Measurements from ENCODE around the gene SYTL3.
"Not testable (repeated sequence)": the region's sequence is repeated elsewhere in the genome, so short reads cannot be mapped to it uniquely, and the experiment has no call there.

SYTL3 gene

DNA sequence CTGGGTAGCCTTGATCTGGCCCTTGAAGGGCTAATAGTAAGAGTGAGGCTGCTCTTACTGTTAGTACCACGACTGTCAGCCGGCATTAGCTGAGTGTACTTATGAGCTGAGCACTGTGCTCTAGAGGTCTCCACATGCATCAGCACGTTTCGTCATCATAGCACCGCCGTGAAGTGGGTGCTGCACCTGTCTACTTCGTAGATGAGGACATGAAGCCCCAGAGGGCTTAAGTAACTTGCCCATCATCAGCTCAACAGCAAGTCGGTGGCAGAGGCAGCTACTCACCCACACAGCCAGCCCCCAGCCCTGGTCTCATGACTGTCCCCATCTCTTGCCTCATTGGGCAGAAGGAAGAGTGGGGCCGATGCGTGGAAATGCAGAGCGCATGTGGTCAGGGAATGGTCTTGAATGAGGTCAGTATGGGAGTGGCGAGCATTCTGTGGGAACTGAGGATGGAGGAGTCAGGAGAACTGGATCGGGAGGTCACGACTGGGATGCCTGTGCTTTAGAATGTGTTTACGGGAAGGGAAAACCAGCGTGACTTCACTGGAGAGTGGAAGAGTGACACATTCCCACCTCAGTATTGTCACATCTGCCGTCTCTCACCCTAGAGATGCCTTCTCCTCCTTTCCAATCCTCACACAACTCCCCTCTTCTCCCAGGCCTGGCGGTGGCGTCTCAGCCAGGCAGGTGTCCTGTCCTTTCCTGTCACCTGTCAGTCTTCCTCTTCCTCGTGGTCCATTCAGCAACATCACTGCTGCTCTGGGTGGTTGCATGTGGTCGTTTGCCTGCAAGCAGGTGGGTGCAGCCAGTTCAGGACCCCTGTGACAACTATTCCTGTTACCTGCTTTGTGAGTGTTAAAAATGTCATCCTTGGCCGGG lies 6.0 kb downstream of the SYTL3 start:
- in situ Hi-C loops (cut with MboI; ENCODE audit: low pct_unique_long_range_greater_than_20kb, low sequenced_read_pairs) = no loop called here
- no peak for DNase-seq

DNA sequence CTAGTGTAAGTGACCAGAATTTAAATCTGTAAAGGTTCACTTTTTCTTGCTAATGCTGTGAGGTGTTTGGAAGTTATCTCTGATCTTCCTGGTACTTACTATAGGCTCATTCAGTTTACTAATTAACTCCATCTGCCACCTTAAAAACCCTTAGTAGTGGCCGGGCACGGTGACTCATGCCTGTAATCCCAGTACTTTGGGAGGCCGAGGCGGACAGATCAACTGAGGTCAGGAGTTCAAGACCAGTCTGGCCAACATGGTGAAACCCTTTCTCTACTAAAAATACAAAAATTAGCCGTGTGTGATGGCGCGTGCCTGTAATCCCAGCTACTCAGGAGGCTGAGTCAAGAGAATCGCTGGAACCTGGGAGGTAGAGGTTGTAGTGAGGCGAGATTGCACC lies 7.1 kb downstream of the SYTL3 start:
- DNase-seq; in situ Hi-C loops (cut with MboI; ENCODE audit: low pct_unique_long_range_greater_than_20kb, low sequenced_read_pairs): not testable (repeated sequence)

DNA sequence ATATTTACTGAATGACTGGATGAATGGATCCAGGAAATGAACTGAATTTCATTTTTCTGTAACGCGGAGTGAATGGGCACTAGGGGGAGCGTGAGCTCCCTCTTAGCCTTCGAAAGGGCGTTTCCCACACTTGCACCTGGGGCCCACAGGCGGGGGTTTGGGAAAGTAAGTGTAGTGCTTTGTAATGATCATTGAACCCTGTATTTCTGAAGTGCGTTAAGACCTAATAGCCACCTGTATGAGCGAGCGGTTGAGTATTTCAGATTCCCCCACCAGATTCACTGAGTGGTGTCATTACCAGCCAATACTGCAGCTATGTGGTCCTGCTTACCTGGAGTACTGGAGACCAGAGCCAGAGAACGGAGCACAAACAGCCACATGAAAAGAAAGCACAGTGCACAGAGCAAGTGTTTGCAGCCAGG lies 10.5 kb downstream of the SYTL3 start:
- DNase-seq = peak; percentile 40
- in situ Hi-C loops (cut with MboI; ENCODE audit: low pct_unique_long_range_greater_than_20kb, low sequenced_read_pairs) = no loop called here

DNA sequence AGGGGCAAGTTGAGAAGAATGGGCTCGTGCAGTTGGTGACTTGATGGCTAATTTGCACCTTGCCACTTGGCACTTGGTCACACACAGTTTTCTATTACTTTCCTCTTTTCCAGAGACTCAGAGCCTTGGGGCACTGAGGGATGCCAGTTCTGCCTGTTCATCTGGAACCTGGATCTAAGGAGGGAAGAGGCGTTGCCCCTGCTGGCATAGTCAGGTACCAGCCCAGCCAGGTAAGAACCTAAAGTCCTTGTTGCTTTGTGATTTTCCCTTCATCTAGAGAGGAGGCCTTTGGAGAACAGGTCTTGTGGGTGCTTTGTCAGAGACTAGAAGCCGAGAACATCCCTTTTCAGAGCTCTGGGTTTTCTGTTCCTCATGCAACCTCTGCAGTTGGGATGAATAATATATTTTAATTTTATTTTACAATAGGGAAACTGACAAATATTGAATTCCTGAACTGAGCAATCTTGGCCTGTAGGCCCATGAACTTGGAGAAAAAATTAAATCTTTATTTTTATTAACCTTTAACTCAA lies 11.4 kb downstream of the SYTL3 start:
- DNase-seq = no peak
- in situ Hi-C loops (cut with MboI; ENCODE audit: low pct_unique_long_range_greater_than_20kb, low sequenced_read_pairs) = no loop called here

DNA sequence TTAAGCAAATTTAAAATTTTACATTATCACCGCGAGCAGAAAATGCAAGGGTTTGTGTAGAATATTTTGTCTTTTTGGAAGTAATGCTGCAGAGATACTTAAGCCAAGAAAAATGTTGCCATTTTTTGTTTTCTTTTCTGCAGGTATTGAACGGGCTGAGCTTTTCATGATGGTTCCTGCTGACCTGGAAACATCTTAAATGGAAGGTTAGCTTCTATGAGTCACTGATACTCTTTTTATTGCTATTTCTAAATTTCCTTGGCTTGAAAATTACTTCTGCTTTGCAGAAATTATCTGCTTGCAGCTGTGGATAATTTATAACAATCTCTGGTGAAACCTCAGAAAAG lies 12.7 kb downstream of the SYTL3 start:
- DNase-seq = no peak
- in situ Hi-C loops (cut with MboI; ENCODE audit: low pct_unique_long_range_greater_than_20kb, low sequenced_read_pairs) = no loop called here

DNA sequence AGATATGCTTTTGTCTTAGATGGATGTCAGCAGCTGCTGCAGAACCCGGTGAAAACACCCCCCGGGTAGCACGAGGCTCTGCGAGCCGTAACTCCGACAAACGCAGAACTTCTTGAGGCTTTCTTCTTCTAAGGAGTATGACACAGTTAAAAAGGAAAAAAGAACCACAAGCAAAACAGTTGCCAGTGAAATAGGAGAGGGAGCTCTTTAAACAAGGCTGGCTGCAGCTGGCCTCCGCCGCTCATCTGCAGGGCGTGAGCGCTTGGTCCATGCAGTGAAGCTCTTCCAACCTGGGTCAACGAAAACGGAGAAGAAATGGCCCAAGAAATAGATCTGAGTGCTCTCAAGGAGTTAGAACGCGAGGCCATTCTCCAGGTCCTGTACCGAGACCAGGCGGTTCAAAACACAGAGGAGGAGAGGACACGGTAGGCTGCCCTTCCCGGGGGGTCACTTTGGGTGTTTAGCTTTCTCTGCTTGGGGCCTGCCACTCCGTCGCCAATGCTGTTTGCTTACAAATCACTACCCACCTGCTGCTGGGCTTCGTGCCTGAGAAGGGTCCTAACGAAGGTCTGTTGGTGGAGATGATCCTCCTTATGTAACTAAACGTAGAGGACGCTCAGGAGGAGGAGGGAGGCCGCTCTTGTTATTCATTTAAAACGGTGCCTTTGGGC lies 13.2 kb downstream of the SYTL3 start:
- DNase-seq = peak; percentile 62
- in situ Hi-C loops (cut with MboI; ENCODE audit: low pct_unique_long_range_greater_than_20kb, low sequenced_read_pairs) = no loop called here

DNA sequence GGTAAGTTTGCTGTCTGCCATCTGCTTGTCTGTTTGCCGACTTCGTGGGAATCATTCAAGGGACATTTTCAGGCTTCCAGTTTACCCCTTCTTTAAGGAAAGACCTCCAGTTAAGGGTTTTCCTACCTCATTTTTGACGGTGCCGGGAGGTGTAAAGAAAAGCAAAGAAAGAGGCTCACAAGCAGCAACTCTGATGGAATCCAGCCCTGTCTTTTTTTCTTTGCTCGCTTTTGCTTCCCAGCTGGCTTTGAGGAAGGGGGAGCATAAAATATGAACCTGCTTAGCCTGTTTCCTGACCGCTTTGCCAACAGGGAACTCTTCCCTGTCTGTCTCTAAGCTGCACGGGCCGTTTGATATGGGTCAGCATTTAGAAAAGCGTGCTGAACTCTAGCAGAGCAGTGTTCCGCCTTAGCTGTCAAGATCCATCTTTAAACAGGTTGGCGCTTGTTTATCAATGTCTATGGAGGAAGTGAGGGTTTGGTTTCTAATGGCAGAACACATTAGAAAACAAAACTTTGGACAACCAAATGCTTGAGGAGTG lies 13.8 kb downstream of the SYTL3 start:
- DNase-seq = no peak
- in situ Hi-C loops (cut with MboI; ENCODE audit: low pct_unique_long_range_greater_than_20kb, low sequenced_read_pairs) = no loop called here

DNA sequence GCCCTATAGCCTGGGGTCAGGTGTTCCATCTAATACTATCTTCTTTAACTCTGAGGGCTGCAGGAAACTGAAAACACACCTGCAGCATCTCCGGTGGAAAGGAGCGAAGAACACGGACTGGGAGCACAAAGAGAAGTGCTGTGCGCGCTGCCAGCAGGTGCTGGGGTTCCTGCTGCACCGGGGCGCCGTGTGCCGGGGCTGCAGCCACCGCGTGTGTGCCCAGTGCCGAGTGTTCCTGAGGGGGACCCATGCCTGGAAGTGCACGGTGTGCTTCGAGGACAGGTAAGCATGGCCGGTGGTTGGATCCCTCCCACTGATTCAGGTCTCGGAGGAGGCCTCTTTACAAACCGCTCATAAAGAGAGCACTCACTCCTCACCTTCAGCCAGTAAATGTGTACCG lies 15.5 kb downstream of the SYTL3 start:
- DNase-seq = no peak
- in situ Hi-C loops (cut with MboI; ENCODE audit: low pct_unique_long_range_greater_than_20kb, low sequenced_read_pairs) = no loop called here

DNA sequence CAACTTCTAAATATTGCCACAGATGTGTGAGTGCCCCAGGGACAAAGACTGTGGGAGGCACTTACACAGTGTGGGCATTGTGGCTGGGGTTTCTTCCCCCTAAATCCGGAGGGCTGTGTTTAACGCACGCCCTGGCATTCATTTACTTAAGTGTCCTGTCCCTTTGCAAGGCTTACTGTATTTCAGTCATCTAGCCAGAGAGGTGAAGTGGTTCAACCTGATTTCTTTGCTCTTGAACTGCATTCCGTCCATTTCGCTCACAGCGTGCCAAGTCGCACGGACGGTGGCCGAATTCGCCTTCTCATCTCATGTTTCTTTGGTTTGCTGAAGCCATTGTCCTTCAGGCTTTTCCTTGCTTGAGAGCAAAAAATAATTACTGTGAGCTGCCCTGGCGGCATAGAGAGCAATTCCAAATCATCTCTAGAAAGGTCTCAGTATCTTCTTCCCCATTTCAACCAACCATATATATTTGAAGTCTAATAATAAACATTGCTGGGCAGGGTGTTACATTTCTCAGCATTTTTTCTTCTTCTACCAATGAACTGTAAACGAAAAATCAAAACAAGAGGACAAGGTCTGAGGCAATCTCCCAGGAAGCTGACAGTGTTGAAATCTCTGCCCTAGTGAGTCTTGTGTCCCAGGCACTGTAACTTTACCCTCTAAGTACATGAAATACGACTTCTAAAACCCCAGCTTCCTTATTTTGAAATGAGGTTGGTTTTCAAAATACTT lies 16.9 kb downstream of the SYTL3 start:
- in situ Hi-C loops (cut with MboI; ENCODE audit: low pct_unique_long_range_greater_than_20kb, low sequenced_read_pairs) = no loop called here
- peak; percentile 77 for DNase-seq

DNA sequence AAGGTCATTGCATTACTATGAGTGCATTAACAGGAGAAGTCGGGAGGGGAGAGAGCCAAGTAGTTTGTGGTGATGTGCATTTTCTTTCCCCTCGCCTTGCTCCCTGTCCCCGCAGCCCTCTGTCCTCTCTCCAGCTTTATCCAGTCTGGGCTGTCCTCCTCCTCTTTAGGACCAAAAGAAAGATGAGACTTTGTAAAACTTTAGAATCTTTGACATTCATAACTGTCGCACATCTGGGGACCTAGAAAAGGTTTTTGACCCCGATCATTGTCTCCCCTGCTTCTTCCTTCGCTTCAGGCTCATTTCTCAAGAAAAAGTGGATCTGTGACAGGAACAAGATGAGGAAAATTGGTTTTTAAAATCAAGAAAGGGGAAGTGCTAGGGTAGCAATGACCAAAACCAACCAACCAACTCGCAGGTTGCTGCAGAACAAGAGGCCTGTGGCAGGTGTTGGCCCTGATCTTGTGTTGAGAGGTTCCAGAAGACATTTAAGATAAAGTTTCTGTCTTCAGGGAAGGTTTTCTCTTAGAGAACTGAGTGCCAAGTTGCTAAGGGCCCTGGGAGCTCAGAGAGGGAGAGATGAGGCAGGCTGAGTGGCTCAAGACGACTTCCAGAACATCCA lies 17.6 kb downstream of the SYTL3 start:
- in situ Hi-C loops (cut with MboI; ENCODE audit: low pct_unique_long_range_greater_than_20kb, low sequenced_read_pairs) = no loop called here
- DNase-seq = peak; percentile 32

DNA sequence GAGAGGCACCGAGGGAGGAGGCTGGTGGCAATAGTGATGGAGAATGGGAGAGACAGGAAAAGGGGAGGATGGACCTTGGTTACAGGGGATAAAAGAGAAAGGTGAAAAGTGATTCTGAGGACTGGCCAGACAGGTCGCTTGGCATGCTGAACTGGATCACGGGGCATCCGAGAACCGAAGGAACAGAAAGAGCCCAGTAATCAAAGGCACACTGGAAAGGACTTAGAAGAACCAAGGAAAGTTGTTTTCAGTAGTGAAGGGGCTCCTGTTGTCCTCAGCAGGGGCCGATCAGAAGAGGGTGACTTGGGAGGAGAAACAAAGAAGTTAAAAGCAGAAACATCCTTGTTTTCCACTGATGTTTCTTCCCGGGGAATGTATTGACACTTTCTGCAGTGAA lies 18.9 kb downstream of the SYTL3 start:
- in situ Hi-C loops (cut with MboI; ENCODE audit: low pct_unique_long_range_greater_than_20kb, low sequenced_read_pairs) = no loop called here
- no peak for DNase-seq

DNA sequence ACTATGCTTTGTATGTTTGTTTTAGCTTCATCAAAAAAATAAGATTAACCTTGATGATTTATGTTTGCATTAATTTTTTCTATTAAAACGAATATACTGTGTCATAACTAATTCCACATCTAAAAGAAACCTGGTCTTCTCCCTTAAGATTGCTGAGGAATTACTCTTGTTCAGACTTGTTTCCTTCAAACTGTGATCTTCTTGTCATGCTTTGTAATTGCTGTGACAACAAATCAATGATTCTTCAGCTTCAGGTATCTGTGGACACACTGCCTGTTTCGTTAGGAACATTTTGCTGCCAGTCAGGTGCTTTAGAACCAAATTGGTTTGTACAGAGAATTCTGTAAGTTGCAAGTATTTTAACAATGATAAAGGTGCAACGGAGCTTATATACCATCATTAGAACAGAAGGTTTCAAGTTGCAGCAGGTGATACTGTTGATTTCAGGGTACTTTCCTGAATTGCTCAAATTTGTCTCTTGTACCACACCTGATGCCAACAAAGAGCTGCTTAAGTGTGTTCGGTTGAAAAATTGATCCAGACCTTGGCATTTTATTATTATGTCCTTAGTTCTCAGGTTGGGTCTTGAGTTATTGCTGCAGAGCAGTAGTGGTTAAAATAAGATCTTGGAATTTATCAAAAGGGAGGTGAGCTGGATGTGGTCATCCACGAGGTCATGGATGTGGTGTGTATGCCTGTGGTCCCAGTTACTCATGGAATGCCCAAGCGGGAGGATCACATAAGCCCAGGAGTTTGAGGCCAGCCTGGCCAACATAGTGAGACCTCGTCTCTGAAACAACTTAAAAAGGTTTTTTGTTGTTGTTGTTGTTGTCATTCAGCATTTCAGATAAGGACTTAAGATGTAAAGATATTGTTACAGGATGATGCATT lies 19.5 kb downstream of the SYTL3 start:
- no peak for DNase-seq
- in situ Hi-C loops (cut with MboI; ENCODE audit: low pct_unique_long_range_greater_than_20kb, low sequenced_read_pairs) = no loop called here

DNA sequence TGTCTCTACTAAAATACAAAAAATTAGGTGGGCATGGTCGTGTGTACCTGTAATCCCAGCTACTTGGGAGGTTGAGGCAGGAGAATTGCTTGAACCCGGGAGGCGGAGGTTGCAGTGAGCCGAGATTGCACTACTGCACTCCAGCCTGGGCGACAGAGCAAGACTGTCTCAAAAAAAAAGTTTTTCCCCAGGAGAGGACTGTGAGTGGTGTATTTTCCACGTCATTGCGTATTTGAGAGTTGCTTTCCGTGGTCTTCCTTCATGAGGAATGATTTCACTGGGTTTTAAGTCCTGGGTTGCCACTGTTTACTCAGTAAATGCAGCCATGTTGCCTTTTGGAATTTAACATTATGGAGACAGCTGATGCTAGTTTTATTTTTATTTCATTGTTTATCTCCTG lies 22.3 kb downstream of the SYTL3 start:
- DNase-seq; in situ Hi-C loops (cut with MboI; ENCODE audit: low pct_unique_long_range_greater_than_20kb, low sequenced_read_pairs): not testable (repeated sequence)

DNA sequence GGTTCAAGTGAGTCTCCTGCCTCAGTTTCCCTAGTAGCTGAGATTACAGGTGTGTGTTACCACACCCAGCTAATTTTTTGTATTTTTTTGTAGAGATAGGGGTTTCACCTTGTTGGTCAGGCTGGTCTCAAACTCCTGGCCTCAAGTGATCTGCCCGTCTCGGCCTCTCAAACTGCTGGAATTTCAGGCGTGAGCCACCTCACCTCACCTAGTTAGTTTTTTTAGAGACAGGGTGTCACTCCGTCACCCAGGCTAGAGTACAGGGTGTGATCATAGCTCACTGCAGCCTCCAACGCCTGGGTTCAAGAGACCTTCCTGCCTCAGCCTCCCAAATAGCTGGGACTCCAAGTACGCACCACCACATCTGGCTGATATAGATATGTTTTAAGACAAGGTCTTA lies 22.9 kb downstream of the SYTL3 start:
- in situ Hi-C loops (cut with MboI; ENCODE audit: low pct_unique_long_range_greater_than_20kb, low sequenced_read_pairs) = no loop called here
- DNase-seq = no peak

DNA sequence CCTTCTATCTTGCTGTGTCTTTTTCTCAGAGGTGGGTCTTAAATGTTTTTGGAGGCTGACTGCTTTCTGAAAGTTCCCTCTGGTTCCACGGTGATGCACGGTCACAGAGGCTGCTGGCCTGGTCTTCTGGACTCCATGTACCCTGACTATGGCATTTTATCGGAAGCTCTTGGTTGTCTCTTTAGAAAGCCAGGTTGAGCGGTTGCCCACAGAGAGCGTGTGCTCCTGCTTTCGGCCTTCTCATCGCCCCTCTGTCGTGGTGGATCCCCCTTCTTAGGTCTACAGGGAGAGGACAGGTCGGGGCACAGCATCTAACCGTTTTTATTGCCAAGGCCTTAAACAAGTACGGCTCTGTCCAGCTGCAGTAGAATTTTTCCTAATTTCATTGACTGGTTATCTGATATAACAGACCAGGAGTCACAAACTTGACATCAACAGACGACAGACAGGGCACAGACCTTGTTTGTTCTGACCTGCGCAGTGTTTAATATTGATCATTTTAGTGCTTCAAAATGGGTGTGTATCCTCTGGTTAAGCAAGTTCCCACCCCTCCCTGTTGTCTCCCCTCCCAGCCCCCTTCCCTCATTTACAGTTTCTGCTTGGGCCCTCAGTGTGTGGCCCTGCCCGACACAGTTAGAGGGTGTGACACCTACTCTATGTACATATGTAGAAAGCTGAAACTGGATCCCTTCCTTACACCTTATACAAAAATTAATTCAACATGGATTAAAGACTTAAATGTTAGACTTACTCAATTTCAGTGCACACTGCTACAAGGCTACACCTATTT lies 24.7 kb downstream of the SYTL3 start:
- in situ Hi-C loops (cut with MboI; ENCODE audit: low pct_unique_long_range_greater_than_20kb, low sequenced_read_pairs) = loop anchor here (25.0 kb wide), 1 partner anchor 462 kb away; no protein-coding TSS in a partner anchor
- DNase-seq = no peak

DNA sequence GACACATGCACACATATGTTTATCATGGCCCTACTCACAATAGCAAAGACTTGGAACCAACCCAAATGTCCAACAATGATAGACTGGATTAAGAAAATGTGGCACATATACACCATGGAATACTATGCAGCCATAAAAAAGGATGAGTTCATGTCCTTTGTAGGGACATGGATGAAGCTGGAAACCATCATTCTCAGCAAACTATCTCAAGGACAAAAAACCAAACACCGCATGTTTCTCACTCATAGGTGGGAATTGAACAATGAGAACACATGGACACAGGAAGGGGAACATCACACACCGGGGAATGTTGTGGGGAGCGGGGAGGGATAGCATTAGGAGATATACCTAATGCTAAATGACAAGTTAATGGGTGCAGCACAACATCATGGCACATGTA lies 27.2 kb downstream of the SYTL3 start:
- DNase-seq = not testable (repeated sequence)
- in situ Hi-C loops (cut with MboI; ENCODE audit: low pct_unique_long_range_greater_than_20kb, low sequenced_read_pairs) = loop anchor here (25.0 kb wide), 1 partner anchor 465 kb away; no protein-coding TSS in a partner anchor

DNA sequence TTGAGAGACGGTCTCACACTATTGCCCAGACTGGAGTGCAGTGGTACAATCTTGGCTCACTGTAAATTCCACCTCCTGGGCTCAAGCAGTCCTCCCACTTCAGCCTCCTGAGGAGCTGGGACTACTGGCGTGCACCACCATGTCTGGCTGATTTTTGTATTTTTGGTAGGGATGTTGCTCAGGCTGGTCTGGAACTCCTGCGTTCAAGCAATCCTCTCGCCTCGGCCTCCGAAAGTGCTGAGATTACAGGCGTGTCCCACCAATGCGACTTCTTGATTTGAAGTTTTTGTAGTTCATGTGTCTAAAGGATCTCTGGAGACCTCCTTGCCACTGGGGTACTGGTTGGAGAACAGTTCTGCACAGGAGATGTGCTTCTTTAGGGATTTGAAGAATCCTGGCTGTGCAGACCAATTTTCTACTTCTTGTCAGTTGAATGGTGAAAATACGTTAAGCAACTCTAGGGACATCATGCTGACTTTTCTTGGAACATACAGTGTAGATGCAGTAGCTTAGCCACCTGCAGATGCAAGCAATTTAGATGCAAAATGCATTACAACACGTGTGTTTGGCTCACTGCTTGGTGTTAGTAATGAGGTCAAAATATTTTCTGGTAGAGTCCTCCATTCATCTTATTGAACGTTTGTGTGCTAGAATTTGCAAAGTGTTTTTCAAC lies 28.2 kb downstream of the SYTL3 start:
- in situ Hi-C loops (cut with MboI; ENCODE audit: low pct_unique_long_range_greater_than_20kb, low sequenced_read_pairs) = loop anchor here (25.0 kb wide), 1 partner anchor 466 kb away; no protein-coding TSS in a partner anchor
- no peak for DNase-seq

All from KBM-7 (cell line).